Measurements from ENCODE around the gene MBOAT7.

The MBOAT7 gene

GRCh38 chr19:54193011-54193410, 3.6 kb upstream of the MBOAT7 start:
- no peak for DNase-seq (ENCODE audit: extremely low read depth, low read depth)
- TF ChIP-seq CTCF (IDR thresholded peaks at IDR 0.05; ENCODE audit: low read depth, low read length) = no peak

- no peak for DNase-seq (ENCODE audit: extremely low read depth, low read depth)
- no peak for TF ChIP-seq CTCF (IDR thresholded peaks at IDR 0.05; ENCODE audit: low read depth, low read length)
Observed at GRCh38 chr19:54191811-54192453, 2.6 kb upstream of the MBOAT7 start.

GRCh38 chr19:54191011-54191810, 1.8 kb upstream of the MBOAT7 start, which contains the start of gene TSEN34:
Gene TSEN34, plus strand, starts transcription at chr19:54191308. Its CDS starts 57 bp downstream, at chr19:54191365.
- no peak for TF ChIP-seq CTCF (IDR thresholded peaks at IDR 0.05; ENCODE audit: low read depth, low read length)
- DNase-seq (ENCODE audit: extremely low read depth, low read depth) = peak; percentile 42

GRCh38 chr19:54190503-54191010, 1.2 kb upstream of the MBOAT7 start:
- no peak for TF ChIP-seq CTCF (IDR thresholded peaks at IDR 0.05; ENCODE audit: low read depth, low read length)
- DNase-seq (ENCODE audit: extremely low read depth, low read depth) = peak; percentile 99

GRCh38 chr19:54189735-54190502, 539 bp upstream of the MBOAT7 start:
- TF ChIP-seq CTCF (IDR thresholded peaks at IDR 0.05; ENCODE audit: low read depth, low read length) = no peak
- DNase-seq (ENCODE audit: extremely low read depth, low read depth) = peak; percentile 100

GRCh38 chr19:54188215-54188871, 1.0 kb downstream of the MBOAT7 start:
- TF ChIP-seq CTCF (IDR thresholded peaks at IDR 0.05; ENCODE audit: low read depth, low read length) = no peak
- DNase-seq (ENCODE audit: extremely low read depth, low read depth) = no peak

Measured in AG09319 (cell line).